ENCODE data around the gene GRIA4.

GRCh38 chr11:106012744-106013143 lies 402.9 kb downstream of the GRIA4 start:
- TF ChIP-seq CTCF (IDR thresholded peaks at IDR 0.05), result no peak
- TF ChIP-seq POLR2A (IDR thresholded peaks at IDR 0.05), result no peak

Measured in uterus (tissue), 2 donors.